Activated naive CD8-positive, alpha-beta T cell (primary cell): ENCODE data around the gene WDR75.

Experiments
- H3K27ac Mint-ChIP-seq: one replicate; pipeline ENCODE4 v1.8.0; 2021; ENCODE audit warnings: mixed read lengths
- H3K27me3 Mint-ChIP-seq: one replicate; pipeline ENCODE4 v1.8.0; 2021; ENCODE audit warnings: mixed read lengths
- H3K36me3 Mint-ChIP-seq: one replicate; pipeline ENCODE4 v1.8.0; 2021; ENCODE audit warnings: mixed read lengths
- H3K4me1 Mint-ChIP-seq: one replicate; pipeline ENCODE4 v1.8.0; 2021; ENCODE audit warnings: low read depth, mixed read lengths
- H3K4me3 Mint-ChIP-seq: one replicate; pipeline ENCODE4 v1.8.0; 2021; ENCODE audit warnings: mild to moderate bottlenecking, mixed read lengths
- H3K9me3 Mint-ChIP-seq: one replicate; pipeline ENCODE4 v1.8.0; 2021; ENCODE audit warnings: low read depth, mixed read lengths

Gene WDR75

DNA sequence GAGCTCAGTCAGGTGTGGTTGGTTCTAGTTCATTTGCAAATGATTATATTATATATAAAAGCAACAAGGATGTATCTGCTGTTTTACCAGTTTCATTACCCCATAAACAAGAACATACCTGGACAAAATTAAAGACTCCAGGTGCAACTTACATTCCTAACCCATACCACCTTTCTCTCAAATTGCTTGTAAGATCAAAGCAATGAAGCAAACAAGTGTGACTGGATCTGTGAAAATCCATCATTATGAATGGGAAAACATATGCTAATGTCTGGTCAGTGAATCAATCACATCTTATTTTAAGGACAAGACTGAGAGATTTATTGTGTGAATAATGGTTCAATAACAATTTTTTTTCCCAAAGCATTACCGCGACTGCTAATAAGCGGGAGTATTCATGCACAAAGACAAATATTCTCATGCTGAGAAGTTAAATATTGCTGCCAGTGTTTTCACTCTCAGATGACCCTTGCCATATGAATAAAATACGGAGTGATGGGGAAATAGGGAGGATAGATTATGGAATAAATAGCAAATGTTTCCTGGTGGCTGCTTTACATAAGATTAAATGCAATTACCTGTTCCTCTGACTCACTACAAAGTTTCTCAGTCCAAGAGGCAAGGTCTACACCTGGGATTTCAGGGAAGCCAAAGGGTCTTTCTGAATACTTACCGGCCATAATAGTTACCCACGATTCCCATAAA, 59.3 kb downstream of the WDR75 start:
- Mint-ChIP-seq H3K4me1 (peaks cover 8% of the 10 kb centered on the region), H3K27ac (no peak overlapping the region), H3K4me3 (no peak overlapping the region), H3K36me3 (no peaks in the 10 kb centered on the region), H3K27me3 (peaks cover 1% of the 10 kb centered on the region), H3K9me3 (no peaks in the 10 kb centered on the region)

DNA sequence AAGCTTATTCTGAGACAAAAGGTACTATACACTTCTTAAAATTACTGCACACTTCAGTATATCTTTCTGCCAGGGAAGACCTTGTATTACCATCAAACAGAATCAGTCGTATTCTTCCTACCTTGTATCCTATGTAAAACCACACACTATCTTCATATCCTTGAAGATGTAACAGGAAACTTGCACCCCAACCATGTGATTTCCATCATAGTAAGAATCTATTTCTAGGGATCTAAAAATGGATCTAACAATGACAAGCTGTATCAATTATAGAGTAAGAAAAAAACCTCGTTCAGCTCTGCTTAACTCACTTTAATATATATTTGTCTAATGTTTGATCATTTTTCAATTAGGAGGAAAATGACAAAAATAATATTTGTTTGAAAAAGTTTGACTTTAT, 60.2 kb downstream of the WDR75 start:
- Mint-ChIP-seq H3K27ac (no peak overlapping the region), H3K36me3 (no peaks in the 10 kb centered on the region), H3K4me1 (peaks cover 15% of the 10 kb centered on the region), H3K27me3 (peaks cover 1% of the 10 kb centered on the region), H3K9me3 (no peaks in the 10 kb centered on the region), H3K4me3 (no peak overlapping the region)

DNA sequence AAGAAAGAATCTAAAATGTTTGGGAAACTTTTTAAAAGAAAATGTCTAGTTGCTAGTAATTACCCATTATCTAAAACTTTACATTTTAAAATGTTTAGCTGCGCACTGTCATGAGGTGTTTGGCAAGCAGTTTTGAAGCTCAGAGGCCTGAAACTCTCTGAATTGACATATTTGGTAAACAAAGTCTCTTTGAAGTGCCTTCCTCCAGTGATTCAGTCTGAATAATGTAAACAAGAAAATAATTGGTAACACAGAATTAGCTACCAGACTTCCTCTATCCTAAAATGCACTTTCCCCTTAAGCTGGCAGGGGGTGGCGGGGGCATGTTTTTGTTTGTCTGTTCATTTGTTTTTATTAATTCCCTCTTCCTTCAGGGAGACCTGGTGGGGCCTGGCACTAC, 61.4 kb downstream of the WDR75 start:
- no peak overlapping the region for H3K4me3 Mint-ChIP-seq
- no peaks in the 10 kb centered on the region for H3K36me3 Mint-ChIP-seq
- no peak overlapping the region for H3K27ac Mint-ChIP-seq
- H3K9me3 Mint-ChIP-seq: no peaks in the 10 kb centered on the region
- H3K4me1 Mint-ChIP-seq: peaks cover 15% of the 10 kb centered on the region
- no peaks in the 10 kb centered on the region for H3K27me3 Mint-ChIP-seq

DNA sequence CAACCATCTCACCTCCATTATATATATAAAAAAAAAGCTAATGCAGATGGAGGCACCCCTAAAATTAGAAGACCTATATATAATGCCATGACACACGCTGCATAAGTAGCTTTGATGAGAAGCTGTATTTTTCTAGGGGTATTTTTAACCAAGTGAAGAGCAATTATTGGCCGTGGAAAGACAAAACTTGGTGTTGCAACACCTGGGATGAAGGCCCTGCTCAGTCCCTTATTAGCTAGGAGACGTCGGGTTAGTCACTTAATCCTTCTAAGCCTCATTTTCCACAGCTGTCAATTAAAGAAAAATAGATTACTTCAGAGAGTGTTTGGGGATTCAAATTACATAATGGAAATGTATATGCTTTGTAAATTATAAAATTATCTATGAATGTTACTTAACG, 63.0 kb downstream of the WDR75 start:
- Mint-ChIP-seq H3K36me3 (peaks cover 6% of the 10 kb centered on the region), H3K9me3 (peaks cover 6% of the 10 kb centered on the region)

DNA sequence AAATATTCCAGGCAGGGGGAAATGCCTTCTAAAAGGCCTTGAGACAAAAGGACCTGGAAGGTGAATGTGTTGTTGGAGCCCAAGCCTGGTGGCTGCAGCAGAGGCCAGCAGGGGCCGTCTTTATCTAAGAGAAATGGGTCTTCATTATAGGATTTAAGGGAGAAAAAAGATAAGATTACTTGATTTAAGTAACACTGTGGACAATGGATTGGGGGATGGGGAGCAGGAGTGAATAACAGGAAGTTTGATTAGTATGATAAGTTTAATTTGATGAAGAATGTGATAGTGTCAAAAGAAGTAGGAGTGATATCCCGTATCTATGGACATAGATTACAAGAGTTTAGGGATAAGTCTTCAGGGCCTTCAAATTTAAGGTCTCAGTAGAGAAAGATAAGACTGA, 64.2 kb downstream of the WDR75 start:
- H3K4me3 Mint-ChIP-seq: no peak overlapping the region
- H3K27me3 Mint-ChIP-seq: no peaks in the 10 kb centered on the region
- peaks cover 8% of the 10 kb centered on the region for H3K9me3 Mint-ChIP-seq
- no peak overlapping the region for H3K27ac Mint-ChIP-seq
- H3K36me3 Mint-ChIP-seq: peaks cover 7% of the 10 kb centered on the region
- H3K4me1 Mint-ChIP-seq: peaks cover 15% of the 10 kb centered on the region

More for the DNA sequence above, 63.0 kb downstream of the WDR75 start:
- Mint-ChIP-seq H3K4me3 (no peak overlapping the region), H3K27me3 (no peaks in the 10 kb centered on the region), H3K27ac (no peak overlapping the region), H3K4me1 (peaks cover 15% of the 10 kb centered on the region)

DNA sequence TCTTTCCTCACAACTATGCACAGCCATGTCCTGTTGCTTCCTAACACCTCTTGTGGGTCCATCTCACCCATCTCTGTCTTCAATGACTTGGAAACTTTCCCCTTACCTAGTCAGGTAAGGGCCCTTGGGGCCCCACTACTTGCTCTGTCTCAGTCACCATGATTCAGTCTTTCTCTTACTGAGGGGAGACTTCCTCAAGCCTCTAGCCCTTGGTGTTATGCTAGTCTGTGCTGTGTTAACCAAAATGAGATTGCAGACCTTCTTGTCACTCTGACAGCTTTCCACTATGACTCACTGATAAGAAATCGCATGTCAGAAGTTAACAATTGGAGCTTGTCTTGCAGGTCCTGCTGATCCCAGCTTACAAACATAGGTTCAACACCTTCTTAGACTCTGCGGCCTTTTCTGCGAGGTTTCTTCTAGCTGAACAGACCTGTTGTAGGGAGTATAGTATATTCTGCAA, 65.3 kb downstream of the WDR75 start:
- H3K4me1 Mint-ChIP-seq: peaks cover 15% of the 10 kb centered on the region
- H3K4me3 Mint-ChIP-seq: no peak overlapping the region
- no peak overlapping the region for H3K27ac Mint-ChIP-seq
- peaks cover 7% of the 10 kb centered on the region for H3K36me3 Mint-ChIP-seq
- H3K9me3 Mint-ChIP-seq: peaks cover 8% of the 10 kb centered on the region
- no peaks in the 10 kb centered on the region for H3K27me3 Mint-ChIP-seq

DNA sequence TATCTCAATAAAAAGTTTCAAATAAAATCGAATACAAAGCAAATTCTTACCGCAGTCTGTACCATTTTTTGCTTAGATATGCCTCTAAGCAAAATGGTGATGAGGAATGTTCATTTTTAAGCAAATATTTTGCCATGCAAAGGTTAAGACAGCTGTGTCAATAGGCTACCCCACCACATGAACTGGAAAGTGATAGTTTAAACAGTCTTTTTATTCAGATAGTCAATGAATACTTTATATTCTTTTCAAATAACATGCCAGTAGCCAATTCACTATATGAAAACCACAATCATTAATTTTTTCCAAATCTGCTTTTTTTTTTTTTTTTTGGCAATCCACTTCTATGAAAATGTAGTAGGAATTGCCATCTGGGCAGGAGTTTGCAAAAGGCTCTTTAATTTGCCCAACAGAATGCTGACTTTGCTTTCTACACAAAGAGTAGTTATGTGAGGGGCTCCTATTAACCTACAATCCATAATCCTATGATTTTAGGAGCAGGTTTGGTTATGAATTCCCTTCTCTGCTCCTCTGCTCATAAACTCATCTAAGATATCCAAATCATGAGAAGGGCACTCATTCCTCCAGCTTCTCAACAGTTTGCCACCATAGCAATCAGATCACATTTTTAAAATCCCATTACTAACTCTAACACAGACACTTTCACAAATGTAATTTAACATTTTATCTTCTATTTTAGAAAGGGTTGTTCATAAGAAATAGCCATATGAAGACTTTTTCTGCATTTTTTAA, 70.1 kb downstream of the WDR75 start:
- Mint-ChIP-seq H3K27ac (no peak overlapping the region), H3K4me1 (peaks cover 1% of the 10 kb centered on the region), H3K9me3 (peaks cover 8% of the 10 kb centered on the region), H3K4me3 (no peak overlapping the region), H3K36me3 (peaks cover 7% of the 10 kb centered on the region), H3K27me3 (peaks cover 1% of the 10 kb centered on the region)

DNA sequence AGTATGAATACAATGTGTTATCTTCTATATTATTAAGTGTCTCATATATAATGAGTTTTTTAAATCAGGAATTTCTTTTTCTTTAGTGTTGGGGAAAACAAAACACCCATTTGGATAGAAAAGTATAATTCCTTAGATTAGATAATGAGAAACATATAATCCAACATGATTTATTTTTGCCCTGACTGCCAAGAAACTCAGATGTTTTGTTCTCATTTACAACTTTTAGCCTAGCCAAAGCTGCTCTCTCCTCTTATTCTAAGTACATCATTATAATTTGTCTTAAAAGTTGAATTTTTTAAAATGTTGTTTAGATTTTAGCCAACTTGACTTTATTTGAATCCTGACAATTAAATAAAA, 70.7 kb downstream of the WDR75 start:
- peaks cover 1% of the 10 kb centered on the region for H3K27me3 Mint-ChIP-seq
- no peak overlapping the region for H3K27ac Mint-ChIP-seq
- H3K4me3 Mint-ChIP-seq: no peak overlapping the region
- peaks cover 8% of the 10 kb centered on the region for H3K9me3 Mint-ChIP-seq
- no peaks in the 10 kb centered on the region for H3K4me1 Mint-ChIP-seq
- peaks cover 7% of the 10 kb centered on the region for H3K36me3 Mint-ChIP-seq

DNA sequence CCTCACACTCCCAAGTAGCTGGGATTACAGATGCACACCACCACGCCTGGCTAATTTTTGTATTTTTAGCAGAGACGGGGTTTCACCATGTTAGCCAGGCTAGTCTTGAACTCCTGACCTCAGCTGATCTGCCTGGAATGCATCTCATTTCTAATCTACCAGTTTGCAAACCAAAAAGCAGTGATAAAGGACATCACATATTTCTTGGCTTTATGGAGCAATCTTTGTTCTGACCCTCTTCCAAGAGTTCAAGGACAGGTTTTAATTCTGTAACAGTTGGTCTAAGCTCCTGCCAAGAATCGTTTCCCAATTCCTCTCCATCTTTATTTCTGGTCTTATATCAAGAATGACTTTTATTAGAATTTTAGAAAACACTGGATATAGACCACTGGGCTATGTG, 71.6 kb downstream of the WDR75 start:
- Mint-ChIP-seq H3K27me3 (peaks cover 1% of the 10 kb centered on the region), H3K27ac (no peak overlapping the region)

DNA sequence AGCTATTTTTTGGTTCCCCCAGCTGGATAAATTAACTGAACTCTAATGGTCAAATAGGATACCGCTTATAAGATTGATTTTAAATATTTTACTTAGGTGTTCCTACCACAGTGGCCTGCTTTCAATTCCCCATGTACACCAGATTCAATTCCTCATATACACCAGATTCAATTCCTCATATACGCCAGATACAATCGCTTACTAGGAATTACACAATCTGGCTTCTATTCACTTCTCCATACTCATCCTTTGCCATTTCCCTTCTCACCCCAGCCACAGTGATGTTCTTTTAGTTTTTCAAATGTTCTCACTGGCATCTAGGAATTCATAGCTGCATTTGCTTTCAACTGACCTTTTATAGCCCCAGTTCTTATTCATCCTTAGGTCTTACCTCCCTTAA, 72.8 kb downstream of the WDR75 start:
- H3K36me3 Mint-ChIP-seq: peaks cover 3% of the 10 kb centered on the region

More for the DNA sequence above, 71.6 kb downstream of the WDR75 start:
- peaks cover 8% of the 10 kb centered on the region for H3K9me3 Mint-ChIP-seq
- H3K4me1 Mint-ChIP-seq: no peaks in the 10 kb centered on the region
- H3K4me3 Mint-ChIP-seq: no peak overlapping the region
- peaks cover 7% of the 10 kb centered on the region for H3K36me3 Mint-ChIP-seq

DNA sequence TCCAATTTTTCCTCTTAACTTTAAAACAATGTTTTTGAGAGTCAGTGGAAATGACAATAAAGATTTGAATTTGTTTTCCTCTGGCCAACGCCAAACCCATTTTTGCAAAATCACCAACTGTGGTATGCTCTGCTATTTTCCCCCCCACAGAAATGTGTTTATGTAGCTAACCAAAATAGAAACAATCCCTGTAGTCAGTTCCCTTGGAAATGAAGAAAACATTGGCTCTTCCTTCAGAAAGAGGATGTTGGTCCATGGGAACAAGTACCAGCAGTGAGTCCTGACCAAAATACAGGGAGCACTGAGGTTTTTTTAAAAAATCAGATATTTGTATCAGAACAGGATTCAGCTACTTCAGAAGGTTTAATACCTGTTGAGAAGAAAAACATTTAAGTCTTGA, 74.0 kb downstream of the WDR75 start:
- Mint-ChIP-seq H3K36me3 (no peaks in the 10 kb centered on the region), H3K4me1 (no peaks in the 10 kb centered on the region), H3K27me3 (peaks cover 1% of the 10 kb centered on the region), H3K4me3 (no peak overlapping the region), H3K27ac (no peak overlapping the region), H3K9me3 (no peaks in the 10 kb centered on the region)

More for the DNA sequence above, 72.8 kb downstream of the WDR75 start:
- no peak overlapping the region for H3K4me3 Mint-ChIP-seq
- H3K27me3 Mint-ChIP-seq: peaks cover 1% of the 10 kb centered on the region
- peaks cover 3% of the 10 kb centered on the region for H3K9me3 Mint-ChIP-seq
- H3K27ac Mint-ChIP-seq: no peak overlapping the region
- no peaks in the 10 kb centered on the region for H3K4me1 Mint-ChIP-seq

DNA sequence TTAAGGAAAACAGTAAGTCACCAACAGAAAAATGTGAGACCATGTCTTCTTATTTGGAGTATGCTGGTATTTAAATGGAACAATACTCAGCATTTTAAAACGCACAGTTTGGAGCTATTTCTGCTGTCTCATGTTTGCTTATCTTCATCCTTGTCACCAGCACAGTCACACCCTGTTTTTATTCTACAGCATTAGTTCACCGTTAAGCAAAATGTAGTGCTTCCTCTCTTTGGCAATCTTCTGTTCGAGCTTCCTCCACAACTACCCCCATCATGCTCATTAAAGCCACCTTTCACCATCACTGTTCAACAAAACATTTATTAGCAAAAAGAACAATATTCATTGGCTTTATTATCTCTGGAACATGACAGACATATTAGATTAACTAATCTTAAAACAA, 75.3 kb downstream of the WDR75 start:
- H3K27ac Mint-ChIP-seq: no peak overlapping the region
- no peaks in the 10 kb centered on the region for H3K9me3 Mint-ChIP-seq
- H3K36me3 Mint-ChIP-seq: no peaks in the 10 kb centered on the region
- no peak overlapping the region for H3K4me3 Mint-ChIP-seq
- no peaks in the 10 kb centered on the region for H3K4me1 Mint-ChIP-seq
- H3K27me3 Mint-ChIP-seq: peaks cover 1% of the 10 kb centered on the region

DNA sequence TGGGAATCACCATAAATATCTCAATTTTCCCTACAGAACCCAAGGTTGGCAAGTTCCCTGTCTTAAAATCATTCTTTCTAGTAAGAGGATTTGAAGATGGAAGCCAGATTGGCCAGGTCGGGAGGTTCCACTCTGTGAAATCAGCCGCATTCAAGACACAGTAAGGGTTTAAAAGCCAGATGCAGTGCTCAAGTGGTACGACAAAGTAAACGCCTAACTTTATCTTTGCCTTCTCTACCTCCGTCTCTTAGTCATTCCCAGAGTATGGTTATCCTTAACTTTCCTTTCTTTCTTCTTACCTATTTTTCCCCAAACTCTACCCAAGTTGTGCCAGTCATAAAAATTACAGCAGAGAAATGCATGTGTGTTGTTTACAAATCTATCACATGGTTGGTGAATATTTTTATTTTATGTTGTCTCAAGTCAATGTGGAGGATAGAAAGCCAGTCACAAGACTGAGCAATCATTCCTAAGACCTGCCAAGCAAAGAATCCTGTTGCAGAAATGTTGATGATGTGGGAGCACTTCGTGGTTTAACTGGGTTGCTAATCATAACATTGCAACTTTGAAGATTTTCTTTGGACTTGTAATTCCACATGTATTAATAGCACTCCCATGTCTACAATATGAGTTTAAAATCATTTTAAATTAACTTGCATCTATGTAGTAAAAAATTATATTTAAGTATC, 76.7 kb downstream of the WDR75 start:
- H3K4me1 Mint-ChIP-seq: no peaks in the 10 kb centered on the region
- no peak overlapping the region for H3K27ac Mint-ChIP-seq
- no peaks in the 10 kb centered on the region for H3K36me3 Mint-ChIP-seq
- no peaks in the 10 kb centered on the region for H3K9me3 Mint-ChIP-seq
- H3K4me3 Mint-ChIP-seq: no peak overlapping the region
- H3K27me3 Mint-ChIP-seq: peaks cover 1% of the 10 kb centered on the region

DNA sequence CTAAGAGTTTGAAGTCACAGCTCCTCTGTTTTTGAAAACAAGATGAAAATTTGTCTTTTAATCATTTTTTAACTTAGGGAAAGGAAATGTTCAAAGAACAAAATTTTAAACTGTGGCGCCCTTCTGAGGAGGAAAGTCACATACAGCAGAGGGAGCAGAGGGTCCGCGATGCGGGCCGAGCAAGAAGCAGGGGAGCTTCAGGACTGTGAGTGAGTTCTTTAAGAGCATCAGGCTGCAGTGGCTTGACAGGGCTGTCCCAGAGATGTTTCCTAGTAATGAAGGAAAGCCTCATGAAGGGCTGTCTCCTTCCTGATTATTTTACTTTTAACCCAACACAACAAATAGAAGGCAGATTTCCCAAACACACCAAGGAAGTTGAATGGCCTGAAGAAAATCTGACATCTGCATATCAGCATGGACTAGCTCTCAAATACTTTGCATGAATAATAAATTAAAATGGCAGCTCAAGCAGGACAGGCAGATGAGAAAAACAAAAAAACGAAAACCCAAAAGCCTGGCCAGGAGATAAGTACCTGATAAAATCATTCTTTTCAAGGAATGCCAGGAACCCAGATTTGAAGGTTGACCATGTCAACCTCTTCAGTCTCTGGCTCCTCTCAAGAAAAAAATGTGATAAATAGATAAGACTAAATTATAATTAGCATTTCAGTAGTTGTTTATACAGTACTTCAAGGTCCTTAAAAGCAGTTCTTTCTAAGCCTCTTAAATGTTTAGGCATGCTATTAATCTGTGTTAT, 78.5 kb downstream of the WDR75 start:
- H3K4me3 Mint-ChIP-seq: no peak overlapping the region
- H3K36me3 Mint-ChIP-seq: no peaks in the 10 kb centered on the region
- no peak overlapping the region for H3K27ac Mint-ChIP-seq
- H3K27me3 Mint-ChIP-seq: no peaks in the 10 kb centered on the region
- no peaks in the 10 kb centered on the region for H3K4me1 Mint-ChIP-seq
- no peaks in the 10 kb centered on the region for H3K9me3 Mint-ChIP-seq
